NCI-H774 (cell line): Measurements from ENCODE around the gene CNBD2.
"Not testable (repeated sequence)": the region's sequence is repeated elsewhere in the genome, so short reads cannot be mapped to it uniquely, and the experiment has no call there.

Source experiments
- DNase-seq: peaks from one replicate; lab custom pipeline; 2025; lab: John Stamatoyannopoulos, UW

Gene CNBD2

GRCh38 chr20:36063916-36064657 lies 95.7 kb downstream of the CNBD2 start:
- DNase-seq = no peak

GRCh38 chr20:36064658-36065426 lies 96.5 kb downstream of the CNBD2 start:
- peak; percentile 84 for DNase-seq

- no peak for DNase-seq
Observed at GRCh38 chr20:36065427-36065998, 97.1 kb downstream of the CNBD2 start.

GRCh38 chr20:36066777-36067176 lies 98.4 kb downstream of the CNBD2 start:
- DNase-seq = no peak

- DNase-seq = not testable (repeated sequence)
Observed at GRCh38 chr20:36068526-36068925, 100.1 kb downstream of the CNBD2 start.

GRCh38 chr20:36070451-36070850 lies 102.1 kb downstream of the CNBD2 start:
- no peak for DNase-seq

- DNase-seq = no peak
Observed at GRCh38 chr20:36071848-36072247, 103.5 kb downstream of the CNBD2 start.

GRCh38 chr20:36074983-36075382 lies 106.6 kb downstream of the CNBD2 start:
- no peak for DNase-seq

GRCh38 chr20:36077762-36078161 lies 109.4 kb downstream of the CNBD2 start:
- not testable (repeated sequence) for DNase-seq

- DNase-seq = no peak
Observed at GRCh38 chr20:36079486-36079885, 111.1 kb downstream of the CNBD2 start.

GRCh38 chr20:36079984-36080383 lies 111.6 kb downstream of the CNBD2 start:
- DNase-seq = not testable (repeated sequence)
